CD4-positive, alpha-beta T cell (primary cell): ENCODE results near the gene CGREF1. TPM values are rescaled to one million over a fixed set of nuclear protein-coding genes. Genes with fewer than 3 reads are reported as not detected.

Experiments
- ATAC-seq: fragments of 200-7000 bp; cut with Tn5 transposase; one replicate; pipeline ENCODE4 v1.10.0; 2022; ENCODE audit warnings: mild to moderate bottlenecking; ENCODE audit not compliant: poor library complexity
- CTCF ChIA-PET: fragments of 350-600 bp; sonication (Branson Sonifier 250); formaldehyde crosslinking; loops from one replicate; lab custom pipeline; 2021; ENCODE audit warnings: antibody characterized with exemption, inconsistent platforms; lab: Charles Lee
- POLR2A ChIA-PET: fragments of 350-600 bp; sonication (Branson Sonifier 250); formaldehyde crosslinking; loops from one replicate; lab custom pipeline; 2021; ENCODE audit warnings: antibody characterized with exemption, inconsistent platforms; lab: Charles Lee
- DNase-seq, 14 experiments: peaks; one replicate each; pipeline ENCODE4 v3.0.0-alpha.2; 2013 to 2020; ENCODE audit warnings: mixed read lengths in 2 of 14
- H3K27ac ChIP-seq, 2 donors: one replicate each; pipeline versions ENCODE4 v1.5.1 to v1.7.0; 2013; ENCODE audit warnings: low read length in 2 of 2, low read depth in 1 of 2, mild to moderate bottlenecking in 1 of 2
- H3K27me3 ChIP-seq, 2 experiments: 1 replicate in 1 of 2; 2 replicates in 1 of 2; pipeline versions ENCODE4 v1.6.1 to v1.7.0; 2013; ENCODE audit warnings: low read length in 2 of 2, control low read depth in 1 of 2, mild to moderate bottlenecking in 1 of 2, moderate library complexity in 1 of 2; ENCODE audit not compliant: insufficient read depth in 2 of 2, control insufficient read depth in 1 of 2
- H3K36me3 ChIP-seq: one replicate; pipeline ENCODE4 v1.6.1; 2013; ENCODE audit warnings: low read length, control low read depth; ENCODE audit not compliant: insufficient read depth
- H3K4me1 ChIP-seq: one replicate; pipeline ENCODE4 v1.6.1; 2013; ENCODE audit warnings: low read length, control low read depth; ENCODE audit not compliant: insufficient read depth
- H3K4me3 ChIP-seq: one replicate; pipeline ENCODE4 v1.5.1; 2013; ENCODE audit warnings: mild to moderate bottlenecking, low read length, moderate library complexity
- H3K9me3 ChIP-seq, 2 experiments: 1 replicate in 1 of 2; 2 replicates in 1 of 2; pipeline versions ENCODE4 v1.6.1 to v1.7.0; 2013; ENCODE audit warnings: low read length in 2 of 2, mild to moderate bottlenecking in 2 of 2, control low read depth in 1 of 2, moderate library complexity in 1 of 2; ENCODE audit not compliant: control insufficient read depth in 1 of 2, insufficient read depth in 1 of 2
- H3K27ac Mint-ChIP-seq: one replicate; pipeline ENCODE4 v1.8.0; 2020; ENCODE audit warnings: mixed read lengths
- H3K27me3 Mint-ChIP-seq: one replicate; pipeline ENCODE4 v1.8.0; 2021; ENCODE audit warnings: mixed read lengths
- H3K36me3 Mint-ChIP-seq: one replicate; pipeline ENCODE4 v1.8.0; 2021; ENCODE audit warnings: low read depth, mixed read lengths
- H3K4me1 Mint-ChIP-seq: one replicate; pipeline ENCODE4 v1.8.0; 2021; ENCODE audit warnings: low read depth, mixed read lengths
- H3K4me3 Mint-ChIP-seq: one replicate; pipeline ENCODE4 v1.8.0; 2020; ENCODE audit warnings: mild to moderate bottlenecking, mixed read lengths
- H3K9me3 Mint-ChIP-seq: one replicate; pipeline ENCODE4 v1.8.0; 2020; ENCODE audit warnings: mixed read lengths
- CTCF ChIP-seq: fragments of 200-600 bp; IDR thresholded peaks from one replicate; pipeline ENCODE4 v1.8.0; 2022; ENCODE audit warnings: antibody characterized with exemption, mild to moderate bottlenecking
- intact Hi-C, 2 experiments: fragments of 100-400 bp; cut with DNase I in 1 of 2; cut with micrococcal nuclease in 1 of 2; formaldehyde crosslinking; loops; one replicate each; pipeline versions ENCODE4 v1.15.1 to v1.9.0; 2023 to 2025; cut with DNase I, micrococcal nuclease
- total RNA-seq, 174 experiments: library from RNA in 2 of 174; stranded (reverse) in 2 of 174; gene quantifications; one replicate each; pipeline ENCODE4 v1.2.3 and lab custom pipeline; 2021 to 2026

Gene CGREF1
- total RNA-seq, 2 experiments from 2014 or later, result not detected

- DNase-seq (peak in 4 of 14 experiments; percentile 17 to 54 (median 30)), ATAC-seq (no peak)
- peak overlapping the region; percentile 64 to 74 for H3K27ac ChIP-seq
- H3K27me3 ChIP-seq, result no peaks in the 10 kb centered on the region
- no peak for TF ChIP-seq CTCF
- ChIA-PET POLR2A (interaction anchor here (0.6 to 13.4 kb wide), 15 partner anchors 9 to 706 kb away, joined by 3 to 301 read pairs (median 11); partner anchors contain the start of genes ABHD1, ATRAID, KHK and MPV17), CTCF (interaction anchor here (0.8 to 3.1 kb wide), 7 partner anchors 18 to 90 kb away, joined by 3 to 18 read pairs (median 10); partner anchors contain the start of genes KHK, OST4 and TMEM214)
- peaks cover 27% of the 10 kb centered on the region for H3K4me1 Mint-ChIP-seq
- intact Hi-C loops, result loop anchor here (1.0 to 5.0 kb wide), 4 partner anchors 19 to 160 kb away; partner anchors contain the start of genes OST4 (in 2 of the 2), ATRAID (in 1 of the 2), SLC5A6 (in 1 of the 2) and TMEM214 (in 1 of the 2)
- H3K27ac Mint-ChIP-seq, result peak overlapping the region; percentile 100
- peaks cover 22% of the 10 kb centered on the region for H3K36me3 ChIP-seq
- H3K9me3 Mint-ChIP-seq, result no peaks in the 10 kb centered on the region
- peaks cover 15% of the 10 kb centered on the region for H3K27me3 Mint-ChIP-seq
- no peaks in the 10 kb centered on the region for H3K9me3 ChIP-seq
- H3K4me3 Mint-ChIP-seq, result peak overlapping the region; percentile 96
- H3K4me3 ChIP-seq, result peak overlapping the region; percentile 76
- peaks cover 20% of the 10 kb centered on the region for H3K4me1 ChIP-seq
- H3K36me3 Mint-ChIP-seq, result peaks cover 50% of the 10 kb centered on the region
These were observed 66.9 kb downstream of the CGREF1 start for GRCh38 chr2:27051902-27052645.

- peaks cover 20% of the 10 kb centered on the region for H3K4me1 ChIP-seq
These were observed 67.7 kb downstream of the CGREF1 start, which contains the start of gene AGBL5 for GRCh38 chr2:27050996-27051901. TSS of gene AGBL5 (plus strand) at chr2:27051668. CDS start at chr2:27052959, 1,291 bp downstream.

More at GRCh38 chr2:27050996-27051901, 67.7 kb downstream of the CGREF1 start, which contains the start of gene AGBL5:
- intact Hi-C loops, result loop anchor here (1.0 to 5.0 kb wide), 6 partner anchors 18 to 161 kb away; partner anchors contain the start of genes OST4 (in 2 of the 2), ATRAID (in 1 of the 2), KHK (in 1 of the 2) and SLC5A6 (in 1 of the 2)
- Mint-ChIP-seq H3K4me3 (peak within 1 kb of the TSS; percentile 100), H3K36me3 (peaks cover 46% of the 10 kb centered on the region), H3K27ac (peak within 1 kb of the TSS; percentile 100), H3K4me1 (peaks cover 27% of the 10 kb centered on the region), H3K27me3 (peaks cover 15% of the 10 kb centered on the region), H3K9me3 (no peaks in the 10 kb centered on the region)
- ChIA-PET CTCF (interaction anchor here (0.8 to 3.1 kb wide), 8 partner anchors 17 to 252 kb away, joined by 3 to 18 read pairs (median 10); partner anchors contain the start of genes KHK, OST4, PREB and TMEM214), POLR2A (interaction anchor here (0.6 to 13.4 kb wide), 26 partner anchors 10 to 1819 kb away, joined by 3 to 301 read pairs (median 4); partner anchors contain the start of genes ABHD1, ATRAID, GTF3C2 and KHK)
- peaks cover 19% of the 10 kb centered on the region for H3K36me3 ChIP-seq
- H3K27ac ChIP-seq, result peak within 1 kb of the TSS; percentile 77 to 83
- H3K27me3 ChIP-seq, result no peaks in the 10 kb centered on the region
- DNase-seq (peak; percentile 94 to 98 (median 96)), ATAC-seq (peak; percentile 73)
- H3K9me3 ChIP-seq, result no peaks in the 10 kb centered on the region
- no peak for TF ChIP-seq CTCF
- peak within 1 kb of the TSS; percentile 76 for H3K4me3 ChIP-seq

Other genes with a start within 250 kb of the CGREF1 start
- 1 to 10 TPM; 3.4 to 4.5 TPM for gene MAPRE3, start 148.5 kb downstream of the CGREF1 start, total RNA-seq
- gene TMEM214, start 86.2 kb downstream of the CGREF1 start, total RNA-seq, result 10 to 100 TPM; 22.0 to 24.6 TPM
- 10 to 100 TPM; 10.8 to 11.6 TPM for gene AGBL5, start 67.5 kb downstream of the CGREF1 start, total RNA-seq
- 100 to 1,000 TPM; 232 to 254 TPM for gene OST4, start 47.5 kb downstream of the CGREF1 start, total RNA-seq
- gene EMILIN1, start 40.5 kb downstream of the CGREF1 start, total RNA-seq, result under 1 TPM; 0.14 to 0.25 TPM
- gene KHK, start 32.4 kb downstream of the CGREF1 start, total RNA-seq, result 1 to 10 TPM; 4.7 TPM
- gene ABHD1, start 4.7 kb upstream of the CGREF1 start, total RNA-seq, result 1 to 10 TPM; 1.0 to 1.3 TPM
- gene PREB, start 15.5 kb upstream of the CGREF1 start, total RNA-seq, result 10 to 100 TPM; 12.3 to 12.6 TPM
- not detected for gene PRR30, start 20.3 kb upstream of the CGREF1 start, total RNA-seq
- not detected for gene TCF23, start 29.9 kb upstream of the CGREF1 start, total RNA-seq
- 10 to 100 TPM; 79.1 to 82.5 TPM for gene ATRAID, start 92.9 kb upstream of the CGREF1 start, total RNA-seq
- 100 to 1,000 TPM; 196 to 207 TPM for gene SLC5A6, start 93.1 kb upstream of the CGREF1 start, total RNA-seq
- 10 to 100 TPM; 20.0 to 20.3 TPM for gene CAD, start 98.2 kb upstream of the CGREF1 start, total RNA-seq
- gene SLC30A3, start 143.9 kb upstream of the CGREF1 start, total RNA-seq, result not detected
- gene DNAJC5G, start 156.3 kb upstream of the CGREF1 start, total RNA-seq, result not detected
- not detected for gene TRIM54, start 163.3 kb upstream of the CGREF1 start, total RNA-seq
- gene UCN, start 189.3 kb upstream of the CGREF1 start, total RNA-seq, result 1 to 10 TPM; 1.8 to 2.3 TPM
- 10 to 100 TPM; 29.3 to 31.0 TPM for gene MPV17, start 204.0 kb upstream of the CGREF1 start, total RNA-seq
- gene GTF3C2, start 237.6 kb upstream of the CGREF1 start, total RNA-seq, result 10 to 100 TPM; 54.6 to 56.8 TPM